Measurements from ENCODE around the gene ALDH5A1.

Gene ALDH5A1

GRCh38 chr6:24534329-24534728 lies 39.6 kb downstream of the ALDH5A1 start:
- no peak for DNase-seq

GRCh38 chr6:24535210-24535609 lies 40.4 kb downstream of the ALDH5A1 start:
- no peak for DNase-seq

- no peak for DNase-seq
Observed at GRCh38 chr6:24536466-24536865, 41.7 kb downstream of the ALDH5A1 start.

- no peak for DNase-seq
Observed at GRCh38 chr6:24537082-24537699, 42.4 kb downstream of the ALDH5A1 start.

GRCh38 chr6:24537771-24538385 lies 43.1 kb downstream of the ALDH5A1 start:
- no peak for DNase-seq

- no peak for DNase-seq
Observed at GRCh38 chr6:24539416-24539815, 44.6 kb downstream of the ALDH5A1 start.

GRCh38 chr6:24540197-24540596 lies 45.4 kb downstream of the ALDH5A1 start:
- no peak for DNase-seq

GRCh38 chr6:24543683-24544082 lies 48.9 kb downstream of the ALDH5A1 start:
- no peak for DNase-seq

GRCh38 chr6:24545183-24545582 lies 50.4 kb downstream of the ALDH5A1 start:
- no peak for DNase-seq

GRCh38 chr6:24545691-24546090 lies 50.9 kb downstream of the ALDH5A1 start:
- DNase-seq = no peak

- no peak for DNase-seq
Observed at GRCh38 chr6:24546439-24546838, 51.7 kb downstream of the ALDH5A1 start.

- no peak for DNase-seq
Observed at GRCh38 chr6:24547243-24547642, 52.5 kb downstream of the ALDH5A1 start.

- no peak for DNase-seq
Observed at GRCh38 chr6:24549158-24549557, 54.4 kb downstream of the ALDH5A1 start.

GRCh38 chr6:24549674-24550353 lies 55.0 kb downstream of the ALDH5A1 start:
- no peak for DNase-seq

GRCh38 chr6:24551139-24551538 lies 56.4 kb downstream of the ALDH5A1 start:
- DNase-seq = no peak

- DNase-seq = no peak
Observed at GRCh38 chr6:24554474-24554873, 59.7 kb downstream of the ALDH5A1 start.

GRCh38 chr6:24558516-24558915 lies 63.7 kb downstream of the ALDH5A1 start:
- no peak for DNase-seq

- DNase-seq = no peak
Observed at GRCh38 chr6:24564081-24564480, 69.3 kb downstream of the ALDH5A1 start.

- no peak for DNase-seq
Observed at GRCh38 chr6:24565196-24565595, 70.4 kb downstream of the ALDH5A1 start.

GRCh38 chr6:24566020-24566767 lies 71.4 kb downstream of the ALDH5A1 start:
- no peak for DNase-seq

- no peak for DNase-seq
Observed at GRCh38 chr6:24568683-24569082, 73.9 kb downstream of the ALDH5A1 start.

GRCh38 chr6:24569811-24570210 lies 75.0 kb downstream of the ALDH5A1 start:
- DNase-seq = no peak

- DNase-seq = no peak
Observed at GRCh38 chr6:24571361-24571760, 76.6 kb downstream of the ALDH5A1 start.

- no peak for DNase-seq
Observed at GRCh38 chr6:24574809-24575208, 80.0 kb downstream of the ALDH5A1 start.
